RKO (cell line): ENCODE data around the gene PTCD2.
"Not testable (repeated sequence)": the region's sequence is repeated elsewhere in the genome, so short reads cannot be mapped to it uniquely, and the experiment has no call there.

Experiments used
- DNase-seq: peaks from one replicate; pipeline ENCODE4 v3.0.0-alpha.2; 2016; ENCODE audit warnings: low spot score

The PTCD2 gene

DNA sequence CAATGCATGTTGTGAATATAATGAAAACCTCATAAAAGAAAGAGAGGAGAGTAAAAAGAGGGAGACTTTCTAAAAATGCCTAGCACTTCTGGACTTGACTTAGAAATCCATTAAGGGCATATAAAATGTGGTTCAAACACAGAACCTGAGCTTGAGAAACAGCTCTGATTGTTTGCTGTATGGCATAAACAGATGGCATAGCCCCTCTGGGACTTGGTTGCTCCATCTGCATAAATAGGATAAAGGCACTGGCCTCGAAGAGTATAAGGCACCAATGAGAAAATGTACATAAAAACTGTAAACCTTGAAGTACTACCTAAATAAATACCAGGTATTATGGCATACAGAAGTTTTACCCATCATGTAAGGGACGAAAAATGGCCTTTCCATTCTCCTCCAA, 23.9 kb upstream of the PTCD2 start:
- DNase-seq, result no peak

DNA sequence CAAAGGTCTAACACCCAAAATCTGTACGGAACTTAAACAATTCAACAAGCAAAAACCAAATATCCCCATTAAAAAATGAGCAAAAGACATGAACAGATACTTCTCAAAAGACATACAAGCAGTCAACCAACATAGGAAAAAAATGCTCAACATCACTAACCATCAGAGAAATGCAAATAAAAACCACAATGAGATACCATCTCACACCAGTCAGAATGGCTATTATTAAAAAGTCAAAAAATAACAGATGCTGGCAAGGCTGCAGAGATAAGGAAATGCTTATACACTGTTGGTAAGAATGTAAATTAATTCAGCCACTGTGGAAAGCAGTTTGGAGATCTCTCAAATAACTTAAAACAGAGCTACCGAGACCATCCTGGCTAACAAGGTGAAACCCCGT, 22.0 kb upstream of the PTCD2 start:
- not testable (repeated sequence) for DNase-seq

DNA sequence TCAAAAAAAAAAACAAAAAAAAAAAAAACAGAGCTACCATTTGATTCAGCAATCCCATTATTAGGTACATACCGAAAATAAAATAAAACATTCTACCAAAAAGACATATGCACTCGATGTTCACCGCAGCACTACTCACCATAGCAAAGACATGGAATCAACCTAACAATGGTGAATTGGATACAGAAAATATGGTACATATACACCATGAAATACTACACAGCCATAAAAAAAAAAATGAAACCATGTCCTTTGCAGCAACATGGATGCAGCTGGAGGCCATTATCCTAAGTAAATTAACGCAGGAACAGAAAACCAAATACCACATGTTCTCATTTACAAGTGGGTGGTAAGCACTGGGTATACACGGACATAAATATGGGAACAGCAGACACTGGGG, 21.5 kb upstream of the PTCD2 start:
- DNase-seq, result no peak

- DNase-seq, result no peak
These were observed 19.4 kb upstream of the PTCD2 start for GRCh38 chr5:72300590-72301339.

DNA sequence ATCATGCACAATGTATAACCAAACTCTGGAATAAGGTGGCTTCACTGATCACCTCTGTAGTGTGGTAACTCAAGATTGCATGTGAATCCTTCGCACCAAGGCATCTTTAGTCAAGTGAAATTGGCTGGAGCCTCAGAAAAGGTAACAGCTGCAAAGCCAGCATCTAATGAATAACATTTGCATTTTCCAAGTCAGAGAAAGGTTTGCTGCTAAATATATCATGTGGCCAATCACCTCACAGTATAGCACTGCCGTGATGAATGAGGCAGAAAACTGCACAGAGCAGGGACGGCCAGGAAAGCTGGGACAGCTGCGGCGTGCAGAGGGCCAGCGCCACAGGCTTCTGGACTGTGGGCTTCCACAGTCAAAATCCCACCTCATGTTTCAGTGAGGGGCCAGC, 18.6 kb upstream of the PTCD2 start:
- DNase-seq, result no peak

DNA sequence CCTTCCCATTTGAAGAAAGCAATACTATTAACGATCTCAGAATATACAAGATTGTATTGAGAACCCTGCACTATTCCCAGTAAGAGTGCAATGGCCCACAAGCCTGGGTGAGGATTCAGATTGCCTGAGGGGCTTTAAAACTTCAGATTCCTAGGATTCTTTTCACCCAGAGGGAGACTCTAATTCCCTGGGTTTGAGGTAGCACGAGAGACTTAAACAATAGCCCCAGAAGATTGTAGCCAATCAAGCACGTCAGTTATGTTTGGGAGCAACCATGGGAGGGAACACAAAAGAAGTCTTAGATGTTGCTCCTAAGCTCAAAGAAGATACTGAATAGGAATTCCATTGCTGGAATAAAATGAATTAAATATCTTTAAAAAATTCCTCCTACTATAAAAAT, 18.0 kb upstream of the PTCD2 start:
- DNase-seq, result no peak

- no peak for DNase-seq
These were observed 14.7 kb upstream of the PTCD2 start for GRCh38 chr5:72305194-72306142.

DNA sequence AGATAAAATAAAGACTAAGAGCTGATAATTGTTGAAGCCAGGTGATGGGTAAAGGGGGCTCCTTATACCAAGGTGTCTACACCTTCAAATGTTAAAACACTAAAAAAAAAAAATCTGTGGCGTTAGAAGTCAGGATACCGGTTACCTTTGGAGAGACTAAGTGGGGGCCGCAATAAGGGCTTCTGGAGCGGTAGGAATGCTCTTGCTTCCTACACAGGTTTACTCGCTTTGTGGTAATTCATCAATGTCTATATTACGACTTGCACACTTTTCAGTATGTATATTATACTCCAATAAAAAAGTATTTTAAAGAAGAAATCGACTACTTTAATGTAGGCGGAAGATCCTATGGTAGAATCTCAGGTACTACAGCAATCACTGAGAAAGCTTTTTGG, 12.6 kb upstream of the PTCD2 start:
- DNase-seq, result no peak

DNA sequence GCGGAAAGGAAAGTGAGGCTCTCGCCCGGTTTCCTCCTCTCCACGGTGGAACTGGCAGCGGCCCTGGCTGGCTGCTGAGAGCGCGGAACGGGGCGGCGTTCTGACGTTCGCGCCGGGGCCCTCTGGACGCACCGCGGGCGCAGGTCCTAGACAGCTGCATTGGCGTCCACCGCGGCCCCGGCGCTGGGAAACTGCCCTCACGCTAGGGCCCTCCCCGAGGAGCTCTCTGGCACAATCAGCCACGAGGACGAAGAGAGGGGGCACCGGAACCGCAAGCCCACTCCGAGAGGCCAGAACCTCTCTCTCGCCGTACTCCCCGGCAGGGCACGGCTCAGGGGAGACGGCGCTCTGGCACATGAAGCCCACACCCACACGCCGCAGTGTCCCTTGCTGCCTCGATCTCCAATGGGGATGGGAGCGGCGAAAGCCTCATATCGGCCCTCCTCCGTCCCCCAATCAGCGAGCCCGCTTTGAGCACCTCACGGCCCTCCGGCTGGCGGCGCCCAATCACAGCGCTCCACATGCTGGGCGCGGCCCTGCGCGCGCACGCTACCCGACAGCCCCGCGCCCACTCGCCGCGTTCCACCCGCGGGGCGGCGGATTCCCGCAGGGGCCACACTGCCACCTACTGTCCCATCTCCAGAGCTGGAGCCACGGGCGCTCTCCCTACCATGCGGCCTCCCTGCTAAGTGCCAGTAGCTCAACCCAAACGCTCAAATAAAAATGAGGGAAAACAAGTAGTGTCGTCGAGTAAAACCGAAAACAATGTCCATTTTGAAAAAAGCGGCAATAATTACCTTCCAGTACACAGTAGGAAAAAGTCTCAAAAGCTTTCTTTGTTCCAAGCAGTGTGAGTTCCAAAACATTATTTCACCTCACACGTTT, 12.0 kb upstream of the PTCD2 start:
- peak; percentile 95 for DNase-seq

GRCh38 chr5:72308853-72309191, 11.4 kb upstream of the PTCD2 start:
- peak; percentile 14 for DNase-seq

- no peak for DNase-seq
These were observed 7.0 kb upstream of the PTCD2 start for GRCh38 chr5:72313141-72313540.

DNA sequence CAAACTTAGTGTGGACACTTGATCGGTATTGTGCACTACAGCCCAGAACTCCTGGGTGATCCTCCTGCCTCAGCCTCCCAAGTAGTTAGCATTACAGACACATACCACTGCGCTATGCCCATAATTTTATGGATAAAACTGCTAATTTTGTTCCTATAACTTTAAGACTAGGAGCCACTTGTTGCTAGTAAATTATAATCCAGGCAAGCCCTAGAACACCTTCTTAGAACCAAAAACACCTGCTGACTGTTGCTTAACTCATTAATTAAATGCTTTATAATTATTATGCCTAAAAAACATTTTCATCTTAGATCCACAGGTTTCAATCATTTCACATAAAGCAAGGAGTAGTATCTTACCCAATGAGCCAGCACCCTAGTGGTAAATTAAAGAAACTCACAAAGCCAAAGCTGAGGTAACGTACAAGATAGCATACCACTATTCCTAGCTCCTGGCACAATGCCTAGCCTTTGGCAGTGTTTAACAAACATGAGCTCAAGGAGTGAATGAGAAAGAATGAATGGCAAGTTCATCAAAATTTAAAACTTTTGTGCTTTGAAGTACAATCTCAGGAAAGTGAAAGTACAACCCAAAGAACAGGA, 5.5 kb upstream of the PTCD2 start:
- DNase-seq, result peak; percentile 71

- DNase-seq, result not testable (repeated sequence)
These were observed 668 bp upstream of the PTCD2 start for GRCh38 chr5:72319435-72319975.

DNA sequence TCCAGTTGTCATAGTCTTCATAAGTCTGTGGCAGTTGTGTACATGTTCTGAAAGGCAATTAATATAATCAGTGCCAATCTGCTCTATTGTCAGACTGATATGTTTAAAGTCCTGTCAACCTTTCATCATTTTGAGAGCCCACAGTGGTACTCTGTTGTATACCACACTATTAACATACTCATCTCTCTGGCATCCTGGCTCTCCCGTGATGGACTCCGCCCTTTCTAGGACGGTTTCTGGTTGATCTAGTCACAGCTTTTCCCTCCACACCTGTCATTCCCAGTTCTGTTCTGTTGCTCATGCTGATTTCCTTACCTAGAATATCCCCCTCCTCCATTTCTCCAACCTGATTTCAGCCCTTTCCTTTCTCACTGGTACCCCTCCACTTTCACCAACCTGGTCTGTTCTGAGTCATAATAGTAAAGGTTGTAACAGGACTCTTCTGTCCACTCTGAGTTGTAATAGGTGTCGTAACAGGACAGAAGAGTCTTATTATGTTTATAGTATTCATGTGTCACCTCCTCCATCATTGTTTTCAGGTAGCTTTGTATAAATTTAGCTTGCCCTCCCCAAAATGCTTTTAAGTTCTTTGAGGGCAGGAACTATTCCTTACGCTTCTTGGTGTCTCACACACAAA, 4.1 kb downstream of the PTCD2 start:
- DNase-seq, result peak; percentile 23

- no peak for DNase-seq
These were observed 5.6 kb downstream of the PTCD2 start for GRCh38 chr5:72325566-72326305.

DNA sequence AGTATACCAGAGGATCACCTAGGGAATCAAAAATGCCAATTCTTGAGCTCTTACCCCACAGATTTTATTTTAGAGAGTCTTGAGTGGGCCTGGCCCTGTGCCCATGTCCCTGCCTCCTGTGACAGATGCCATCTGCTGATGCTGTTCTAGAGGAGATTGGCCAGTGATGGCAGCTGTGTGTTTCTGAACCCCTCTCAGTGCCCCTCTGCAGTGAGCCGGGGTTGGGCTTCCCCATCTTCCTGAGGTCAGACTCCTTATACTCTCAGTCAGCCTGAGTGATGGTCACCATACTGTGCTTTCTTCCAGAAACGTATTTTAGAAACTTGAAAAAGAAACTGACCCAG, 6.1 kb downstream of the PTCD2 start:
- no peak for DNase-seq

- peak; percentile 39 for DNase-seq
These were observed 8.0 kb downstream of the PTCD2 start for GRCh38 chr5:72328172-72328571.

GRCh38 chr5:72330712-72331111, 10.5 kb downstream of the PTCD2 start:
- no peak for DNase-seq

GRCh38 chr5:72337159-72337558, 17.0 kb downstream of the PTCD2 start:
- DNase-seq, result no peak

- no peak for DNase-seq
These were observed 18.6 kb downstream of the PTCD2 start for GRCh38 chr5:72338689-72339209.
